Measurements from ENCODE around the gene RHBG.

- TF ChIP-seq CTCF (conservative IDR thresholded peaks at IDR 0.05 in 1 of 2, IDR thresholded peaks at IDR 0.05 in 1 of 2; ENCODE audit: extremely low read depth in 1 of 2, insufficient read depth in 1 of 2, low read depth in 1 of 2, low read length in 2 of 2) (no peak), EZH2 (IDR thresholded peaks at IDR 0.05; ENCODE audit: borderline replicate concordance, low read length) (no peak)
These were observed 44.6 kb downstream of the RHBG start for GRCh38 chr1:156413391-156414246.
